Transverse colon (tissue), 4 donors: ENCODE results near the gene SEC62. TPM values are rescaled to one million over a fixed set of nuclear protein-coding genes. Genes with fewer than 3 reads are reported as not detected.

Experiments
- DNase-seq: peaks from one replicate; pipeline ENCODE4 v3.0.0-alpha.2; 2019
- H3K27ac ChIP-seq, 4 donors: fragments of 200-600 bp; sonication (generic); 2 replicates each; pipeline ENCODE4 v1.5.1; 2016 to 2018; ENCODE audit warnings: inconsistent platforms in 4 of 4
- H3K27me3 ChIP-seq: fragments of 200-600 bp; sonication (generic); 2 replicates; pipeline ENCODE4 v1.5.1; 2017; ENCODE audit warnings: inconsistent platforms
- H3K36me3 ChIP-seq, 4 donors: fragments of 200-600 bp; sonication (generic); 2 replicates each; pipeline ENCODE4 v1.5.1; 2017 to 2019; ENCODE audit warnings: inconsistent platforms in 4 of 4
- H3K4me1 ChIP-seq, 4 donors: fragments of 200-600 bp; sonication (generic); 2 replicates each; pipeline ENCODE4 v1.5.1; 2017 to 2020; ENCODE audit warnings: inconsistent platforms in 4 of 4
- H3K4me3 ChIP-seq, 4 donors: fragments of 200-600 bp; sonication (generic); 1 replicate in 1 of 4; 2 replicates in 3 of 4; pipeline versions ENCODE4 v1.5.1 to v1.6.1; 2017 to 2019; ENCODE audit warnings: inconsistent platforms in 4 of 4
- H3K9me3 ChIP-seq, 2 donors: fragments of 200-600 bp; sonication (generic); 2 replicates each; pipeline ENCODE4 v1.5.1; 2017 to 2019; ENCODE audit warnings: inconsistent platforms in 2 of 2
- EP300 ChIP-seq: sonication (generic); formaldehyde crosslinking; IDR thresholded peaks from one replicate; pipeline ENCODE4 v1.6.1; 2017; ENCODE audit warnings: antibody characterized with exemption, low read depth
- POLR2A ChIP-seq: fragments of 450-650 bp; IDR thresholded peaks from one replicate; pipeline ENCODE4 v1.6.1; 2016; ENCODE audit warnings: antibody characterized with exemption, mild to moderate bottlenecking, moderate library complexity
- POLR2AphosphoS5 ChIP-seq, 3 donors: sonication (generic); formaldehyde crosslinking; IDR thresholded peaks; one replicate each; pipeline ENCODE4 v1.6.1; 2016; ENCODE audit warnings: antibody characterized with exemption in 3 of 3
- WGBS, 2 donors: methylation state at CpG; one replicate each; pipeline ENCODE4 v1.1.5; 2018; ENCODE audit warnings: low coverage in 1 of 2; 5-methylcytosine and 5-hydroxymethylcytosine counted together
- in situ Hi-C, 4 donors: fragments of 200-750 bp; cut with MboI; loops; one replicate each; pipeline versions ENCODE4 v1.15.0 to v1.15.1; 2017; ENCODE audit warnings: low sequenced_read_pairs in 3 of 4, low pct_ligation_motif_present in 1 of 4, low pct_unique_long_range_greater_than_20kb in 1 of 4
- intact Hi-C: fragments of 100-400 bp; cut with DNase I; formaldehyde crosslinking; loops from one replicate; pipeline ENCODE4 v1.15.1; 2023; ENCODE audit warnings: low total_unique reads
- total RNA-seq, 4 donors: library from RNA; depleted of rRNA; stranded (reverse); fragments of >200 nt; gene quantifications; one replicate each; pipeline ENCODE4 v1.1.0, GENCODE V29; 2016
- TF ChIP-seq, protein P1 (sequence below), 5 experiments: fragments of 200-600 bp in 3 of 5; fragments of 450-650 bp in 2 of 5; sonication (generic) in 3 of 5; IDR thresholded peaks; 1 replicate in 2 of 5; 2 replicates in 3 of 5; pipeline ENCODE4 v1.5.1; 2016 to 2017; ENCODE audit warnings: antibody characterized with exemption in 5 of 5, inconsistent platforms in 3 of 5, mild to moderate bottlenecking in 2 of 5, moderate library complexity in 1 of 5

SEC62 gene
- total RNA-seq, 4 donors from 2014 or later: 18.7 to 48.7 (median 30.0) TPM

DNA sequence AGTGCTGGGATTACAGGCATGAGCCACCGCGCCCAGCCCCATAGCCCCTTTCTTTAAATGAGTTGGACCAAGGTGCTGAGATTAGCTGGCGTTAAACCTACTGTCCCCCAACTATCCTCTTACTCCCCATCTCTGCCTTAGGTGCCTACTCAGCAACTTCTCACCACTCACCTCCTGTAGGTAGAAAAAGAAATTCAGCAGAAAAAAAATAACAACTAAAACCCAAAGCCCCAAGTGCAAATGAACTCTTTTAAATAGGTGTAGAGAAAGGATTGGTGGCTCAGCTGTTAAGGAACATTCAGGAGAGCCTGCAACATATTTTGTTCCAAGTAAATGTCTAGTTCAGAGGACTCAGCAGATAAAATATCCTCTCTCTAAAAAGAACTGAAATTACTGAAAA, 35.8 kb upstream of the SEC62 start:
- whole genome bisulfite sequencing, 2 donors: 92 to 100% methylated on average over 1 to 3 of the region's 3 CpGs

DNA sequence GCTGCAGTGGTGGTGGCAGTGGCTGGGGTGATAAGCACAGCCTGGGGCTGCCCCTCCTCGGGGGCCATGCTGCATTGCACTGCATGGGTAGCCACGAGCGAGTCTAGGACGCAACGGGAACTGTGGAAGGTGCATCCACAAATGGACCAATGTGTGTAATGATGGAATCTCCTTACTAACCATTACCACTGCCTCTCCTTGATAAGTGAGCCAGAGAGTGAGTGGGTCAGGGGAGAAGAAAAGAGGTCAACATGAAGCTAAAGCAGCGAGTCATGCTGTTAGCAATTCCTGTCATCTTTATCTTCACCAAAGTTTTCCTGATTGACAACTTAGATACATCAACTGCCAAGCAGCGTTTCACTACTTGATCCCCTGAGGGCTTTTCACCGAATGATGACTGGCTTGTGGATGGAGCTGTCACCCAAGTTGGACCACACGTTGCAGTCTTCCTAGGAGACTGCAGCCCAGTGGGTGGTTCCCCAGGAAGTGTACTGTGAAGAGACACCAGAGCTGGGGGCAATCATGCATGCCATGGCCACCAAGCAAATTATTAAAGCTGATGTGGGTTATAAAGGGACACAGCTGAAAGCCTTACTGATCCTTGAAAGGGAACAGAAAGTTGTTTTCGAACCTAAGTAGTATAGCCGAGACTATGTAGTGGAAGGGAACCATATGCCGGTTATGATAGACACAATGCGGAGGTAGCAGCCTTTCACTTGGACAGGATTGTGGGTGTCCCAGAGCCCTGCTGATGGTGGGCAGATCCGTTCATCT, 34.7 kb upstream of the SEC62 start:
- Histone ChIP-seq H3K36me3 (no peaks in the 10 kb centered on the region), H3K27me3 (no peaks in the 10 kb centered on the region), H3K27ac (no peak overlapping the region), H3K9me3 (no peaks in the 10 kb centered on the region), H3K4me3 (no peak overlapping the region), H3K4me1 (no peaks in the 10 kb centered on the region)
- in situ Hi-C loops (no loop called here), intact Hi-C loops (no loop called here)
- peak; percentile 20 for DNase-seq
- 82 to 91% methylated on average over 8 to 14 of the region's 14 CpGs for WGBS, 2 donors
- TF ChIP-seq POLR2A (no peak), POLR2AphosphoS5 (IDR thresholded peaks at IDR 0.05) (no peak), EP300 (no peak)
- TF ChIP-seq, protein P1, sequence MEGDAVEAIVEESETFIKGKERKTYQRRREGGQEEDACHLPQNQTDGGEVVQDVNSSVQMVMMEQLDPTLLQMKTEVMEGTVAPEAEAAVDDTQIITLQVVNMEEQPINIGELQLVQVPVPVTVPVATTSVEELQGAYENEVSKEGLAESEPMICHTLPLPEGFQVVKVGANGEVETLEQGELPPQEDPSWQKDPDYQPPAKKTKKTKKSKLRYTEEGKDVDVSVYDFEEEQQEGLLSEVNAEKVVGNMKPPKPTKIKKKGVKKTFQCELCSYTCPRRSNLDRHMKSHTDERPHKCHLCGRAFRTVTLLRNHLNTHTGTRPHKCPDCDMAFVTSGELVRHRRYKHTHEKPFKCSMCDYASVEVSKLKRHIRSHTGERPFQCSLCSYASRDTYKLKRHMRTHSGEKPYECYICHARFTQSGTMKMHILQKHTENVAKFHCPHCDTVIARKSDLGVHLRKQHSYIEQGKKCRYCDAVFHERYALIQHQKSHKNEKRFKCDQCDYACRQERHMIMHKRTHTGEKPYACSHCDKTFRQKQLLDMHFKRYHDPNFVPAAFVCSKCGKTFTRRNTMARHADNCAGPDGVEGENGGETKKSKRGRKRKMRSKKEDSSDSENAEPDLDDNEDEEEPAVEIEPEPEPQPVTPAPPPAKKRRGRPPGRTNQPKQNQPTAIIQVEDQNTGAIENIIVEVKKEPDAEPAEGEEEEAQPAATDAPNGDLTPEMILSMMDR (IDR thresholded peaks at IDR 0.05): no peak

More for the DNA sequence above, 35.8 kb upstream of the SEC62 start:
- H3K4me1 ChIP-seq: no peaks in the 10 kb centered on the region
- TF ChIP-seq EP300: no peak
- no peak for TF ChIP-seq POLR2AphosphoS5 (IDR thresholded peaks at IDR 0.05)
- no peak for TF ChIP-seq POLR2A
- TF ChIP-seq, protein P1 (IDR thresholded peaks at IDR 0.05): no peak
- DNase-seq: no peak
- no peaks in the 10 kb centered on the region for H3K36me3 ChIP-seq
- H3K9me3 ChIP-seq: no peaks in the 10 kb centered on the region
- no peak overlapping the region for H3K27ac ChIP-seq
- intact Hi-C loops (no loop called here), in situ Hi-C loops (no loop called here)
- no peaks in the 10 kb centered on the region for H3K27me3 ChIP-seq
- no peak overlapping the region for H3K4me3 ChIP-seq

DNA sequence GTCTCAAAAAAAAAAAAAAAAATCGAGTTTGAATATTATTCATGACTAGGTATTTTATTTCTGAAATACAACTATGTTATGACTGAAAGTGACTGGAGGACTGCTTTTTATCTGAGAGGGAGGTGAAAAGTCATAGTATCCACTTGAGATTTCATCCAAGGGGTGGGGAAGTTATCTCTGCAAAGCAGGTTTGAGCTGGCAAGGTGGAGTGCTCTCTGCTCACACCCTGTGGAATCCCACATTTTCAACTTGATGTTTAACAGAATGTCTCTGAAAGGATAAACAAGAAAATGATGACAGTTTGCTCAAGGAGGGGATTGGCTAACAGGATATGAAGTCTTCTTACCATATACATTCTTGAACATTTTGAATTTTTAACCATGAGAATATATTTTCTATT, 27.3 kb upstream of the SEC62 start:
- no peaks in the 10 kb centered on the region for H3K4me1 ChIP-seq
- in situ Hi-C loops: no loop called here
- H3K27ac ChIP-seq: no peak overlapping the region
- H3K27me3 ChIP-seq: no peaks in the 10 kb centered on the region
- WGBS, 2 donors: 0 to 40% methylated on average over 1 of the region's 1 CpG
- TF ChIP-seq EP300 (no peak), POLR2A (no peak), POLR2AphosphoS5 (IDR thresholded peaks at IDR 0.05) (no peak)
- TF ChIP-seq, protein P1 (IDR thresholded peaks at IDR 0.05): no peak
- no peaks in the 10 kb centered on the region for H3K9me3 ChIP-seq
- H3K4me3 ChIP-seq: no peak overlapping the region
- no peak for DNase-seq
- intact Hi-C loops: no loop called here
- no peaks in the 10 kb centered on the region for H3K36me3 ChIP-seq

DNA sequence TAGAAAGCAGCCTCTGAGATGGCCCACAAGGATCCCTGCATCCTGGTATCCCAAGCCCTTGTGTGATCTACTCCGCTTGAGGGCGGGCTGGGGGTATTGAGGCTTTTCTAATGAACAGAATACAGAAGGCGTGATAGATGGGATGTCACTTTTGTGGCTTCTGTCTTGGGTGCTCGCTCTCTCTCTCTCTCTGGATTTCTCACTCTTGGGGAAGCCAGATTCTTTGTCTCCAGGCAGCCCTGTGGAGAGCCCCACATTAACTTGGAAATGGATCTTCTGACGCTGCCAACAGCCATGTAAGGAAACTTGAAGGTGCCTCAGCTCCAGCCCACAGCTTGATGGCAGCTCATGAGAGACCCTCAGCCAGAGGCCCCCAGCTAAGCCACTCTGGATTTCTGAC, 26.9 kb upstream of the SEC62 start:
- in situ Hi-C loops: no loop called here
- TF ChIP-seq, protein P1 (IDR thresholded peaks at IDR 0.05): no peak
- TF ChIP-seq EP300 (no peak), POLR2A (no peak), POLR2AphosphoS5 (IDR thresholded peaks at IDR 0.05) (no peak)
- WGBS, 2 donors: 90 to 94% methylated on average over 3 to 5 of the region's 5 CpGs
- Histone ChIP-seq H3K4me1 (no peaks in the 10 kb centered on the region), H3K36me3 (no peaks in the 10 kb centered on the region), H3K9me3 (no peaks in the 10 kb centered on the region), H3K27ac (peak overlapping the region in 1 of 4 donors; percentile 32), H3K27me3 (no peaks in the 10 kb centered on the region), H3K4me3 (no peak overlapping the region)
- DNase-seq: no peak
- intact Hi-C loops: no loop called here
